ENCODE data around the gene TLCD1. TPM values are rescaled to one million over a fixed set of nuclear protein-coding genes. Genes with fewer than 3 reads are reported as not detected.
"Not testable (repeated sequence)": the region's sequence is repeated elsewhere in the genome, so short reads cannot be mapped to it uniquely, and the experiment has no call there.

The TLCD1 gene
- total RNA-seq, 1 experiment from 2014 or later, result 44.9 TPM

DNA sequence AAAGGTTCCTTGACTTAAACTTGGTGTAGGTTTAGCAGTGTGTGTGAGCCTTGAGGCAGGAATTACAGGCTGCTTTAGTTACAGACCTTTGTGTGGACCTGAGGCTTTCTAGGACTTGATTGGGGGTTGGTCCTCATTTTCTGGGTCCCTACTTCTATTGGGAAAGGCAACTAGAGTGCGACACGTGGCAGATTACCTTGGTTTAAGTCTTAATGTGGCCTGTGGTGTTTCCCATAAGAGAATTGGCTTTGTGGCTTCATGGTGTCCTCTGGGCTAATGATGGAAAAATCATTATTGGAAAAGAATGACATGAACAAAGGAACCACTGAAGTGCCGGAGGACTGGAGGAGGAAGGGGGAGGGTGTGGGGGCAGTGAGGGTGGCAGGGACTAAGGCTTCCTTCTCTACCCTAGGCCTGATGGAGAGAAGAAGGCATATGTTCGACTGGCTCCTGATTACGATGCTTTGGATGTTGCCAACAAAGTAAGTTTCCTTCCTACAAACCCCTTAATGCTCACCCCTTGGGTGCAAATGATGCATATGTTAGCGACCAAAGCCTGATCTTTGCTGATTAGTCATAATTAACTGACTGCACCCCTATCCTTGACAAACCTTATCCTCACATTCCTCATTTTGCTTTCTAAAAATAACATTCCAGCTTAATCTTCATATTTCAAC is 2.7 kb downstream of the TLCD1 start:
- no peak for DNase-seq
- intact Hi-C loops (cut with micrococcal nuclease; ENCODE audit: unreplicated experiment), result loop anchor here (5.0 to 10.0 kb wide), 4 partner anchors 82 to 392 kb away; no protein-coding TSS in a partner anchor
- BruUV-seq (replicated peaks), result no TSS peak
- no peaks in the 10 kb centered on the region for H3K9me3 Mint-ChIP-seq (ENCODE audit: low read depth, unreplicated experiment)
- CTCF ChIA-PET, result no interaction called here
- H3K27me3 Mint-ChIP-seq (ENCODE audit: unreplicated experiment), result no peaks in the 10 kb centered on the region
- TF ChIP-seq CTCF (IDR thresholded peaks at IDR 0.05; ENCODE audit: unreplicated experiment), result no peak
- H3K4me1 Mint-ChIP-seq (ENCODE audit: low read depth, unreplicated experiment), result peaks cover 36% of the 10 kb centered on the region
- peaks cover 96% of the 10 kb centered on the region for H3K36me3 Mint-ChIP-seq (ENCODE audit: insufficient read depth, unreplicated experiment)
- peak overlapping the region; percentile 99 for H3K27ac Mint-ChIP-seq (ENCODE audit: unreplicated experiment)
- H3K4me3 Mint-ChIP-seq (ENCODE audit: low read depth, unreplicated experiment), result peak overlapping the region; percentile 89

DNA sequence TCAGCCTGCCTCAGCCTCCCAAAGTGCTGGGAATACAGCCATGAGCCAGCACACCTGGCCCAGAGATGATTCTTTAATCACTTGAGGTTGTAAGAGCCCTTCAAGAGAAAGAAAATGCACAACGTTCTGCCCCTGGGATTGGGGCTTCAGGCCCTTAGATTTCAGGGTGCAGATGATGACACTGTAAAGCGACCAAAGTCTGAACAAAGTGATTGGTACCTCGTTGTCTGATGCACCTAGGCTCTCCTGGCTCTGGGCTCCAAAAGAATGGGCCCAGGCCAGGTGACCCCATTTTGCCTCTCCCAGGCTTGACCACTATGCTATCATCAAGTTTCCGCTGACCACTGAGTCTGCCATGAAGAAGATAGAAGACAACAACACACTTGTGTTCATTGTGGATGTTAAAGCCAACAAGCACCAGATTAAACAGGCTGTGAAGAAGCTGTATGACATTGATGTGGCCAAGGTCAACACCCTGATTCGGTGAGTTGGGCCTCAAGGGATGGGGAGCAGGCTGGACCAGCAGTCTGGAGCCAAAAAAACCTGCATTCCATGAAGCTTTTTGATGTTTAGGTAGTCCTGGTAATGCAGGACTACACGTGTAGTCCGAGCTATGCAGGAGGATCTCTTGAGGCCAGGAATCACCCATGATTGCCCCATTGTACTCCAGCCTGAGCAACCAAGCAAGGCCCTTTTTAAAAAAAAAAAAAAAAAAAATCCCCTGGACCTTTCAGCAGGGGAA is 3.4 kb downstream of the TLCD1 start:
- no peaks in the 10 kb centered on the region for H3K27me3 Mint-ChIP-seq (ENCODE audit: unreplicated experiment)
- TSS peak; percentile 0 for BruUV-seq (replicated peaks)
- H3K4me1 Mint-ChIP-seq (ENCODE audit: low read depth, unreplicated experiment), result peaks cover 42% of the 10 kb centered on the region

GRCh38 chr17:28720997-28721329 is 5.1 kb downstream of the TLCD1 start:
- Mint-ChIP-seq H3K27ac (ENCODE audit: unreplicated experiment) (peak overlapping the region; percentile 96), H3K4me1 (ENCODE audit: low read depth, unreplicated experiment) (peaks cover 42% of the 10 kb centered on the region), H3K36me3 (ENCODE audit: insufficient read depth, unreplicated experiment) (peaks cover 79% of the 10 kb centered on the region), H3K4me3 (ENCODE audit: low read depth, unreplicated experiment) (peak overlapping the region; percentile 89)
- H3K9me3 Mint-ChIP-seq (ENCODE audit: low read depth, unreplicated experiment); H3K27me3 Mint-ChIP-seq (ENCODE audit: unreplicated experiment); CTCF ChIA-PET; DNase-seq; BruUV-seq (replicated peaks): not testable (repeated sequence)
- intact Hi-C loops (cut with micrococcal nuclease; ENCODE audit: unreplicated experiment), result loop anchor here (5.0 to 10.0 kb wide), 4 partner anchors 84 to 394 kb away; no protein-coding TSS in a partner anchor

More for the DNA sequence above, 3.4 kb downstream of the TLCD1 start:
- Mint-ChIP-seq H3K9me3 (ENCODE audit: low read depth, unreplicated experiment) (no peaks in the 10 kb centered on the region), H3K4me3 (ENCODE audit: low read depth, unreplicated experiment) (peak overlapping the region; percentile 89), H3K36me3 (ENCODE audit: insufficient read depth, unreplicated experiment) (peaks cover 91% of the 10 kb centered on the region), H3K27ac (ENCODE audit: unreplicated experiment) (peak overlapping the region; percentile 99)
- TF ChIP-seq CTCF (IDR thresholded peaks at IDR 0.05; ENCODE audit: unreplicated experiment), result no peak
- CTCF ChIA-PET, result no interaction called here
- no peak for DNase-seq
- intact Hi-C loops (cut with micrococcal nuclease; ENCODE audit: unreplicated experiment), result loop anchor here (5.0 to 10.0 kb wide), 4 partner anchors 82 to 392 kb away; no protein-coding TSS in a partner anchor

- peak overlapping the region; percentile 96 for H3K27ac Mint-ChIP-seq (ENCODE audit: unreplicated experiment)
- TF ChIP-seq CTCF (IDR thresholded peaks at IDR 0.05; ENCODE audit: unreplicated experiment), result no peak
- H3K4me3 Mint-ChIP-seq (ENCODE audit: low read depth, unreplicated experiment), result peak overlapping the region; percentile 89
- no peaks in the 10 kb centered on the region for H3K27me3 Mint-ChIP-seq (ENCODE audit: unreplicated experiment)
- H3K36me3 Mint-ChIP-seq (ENCODE audit: insufficient read depth, unreplicated experiment), result peaks cover 74% of the 10 kb centered on the region
- BruUV-seq (replicated peaks), result TSS peak; percentile 84
- peaks cover 41% of the 10 kb centered on the region for H3K4me1 Mint-ChIP-seq (ENCODE audit: low read depth, unreplicated experiment)
- no peak for DNase-seq
- CTCF ChIA-PET, result interaction anchor here (1.3 to 1.4 kb wide), 4 partner anchors 8 to 217 kb away, joined by 5 to 19 read pairs (median 7); partner anchors contain the start of gene NEK8
- intact Hi-C loops (cut with micrococcal nuclease; ENCODE audit: unreplicated experiment), result loop anchor here (5.0 to 10.0 kb wide), 4 partner anchors 84 to 394 kb away; no protein-coding TSS in a partner anchor
- H3K9me3 Mint-ChIP-seq (ENCODE audit: low read depth, unreplicated experiment), result no peaks in the 10 kb centered on the region
Observed at GRCh38 chr17:28720247-28720996, 5.6 kb downstream of the TLCD1 start.

Data from Calu3 (cell line).